NOMO-1 (cell line): Measurements from ENCODE around the gene LRATD1.
"Not testable (repeated sequence)": the region's sequence is repeated elsewhere in the genome, so short reads cannot be mapped to it uniquely, and the experiment has no call there.

Source experiments
- DNase-seq, 2 experiments: peaks; one replicate each; lab custom pipeline; 2025; ENCODE audit not compliant: unreplicated experiment in 2 of 2; lab: John Stamatoyannopoulos, UW

LRATD1 gene, protein sequence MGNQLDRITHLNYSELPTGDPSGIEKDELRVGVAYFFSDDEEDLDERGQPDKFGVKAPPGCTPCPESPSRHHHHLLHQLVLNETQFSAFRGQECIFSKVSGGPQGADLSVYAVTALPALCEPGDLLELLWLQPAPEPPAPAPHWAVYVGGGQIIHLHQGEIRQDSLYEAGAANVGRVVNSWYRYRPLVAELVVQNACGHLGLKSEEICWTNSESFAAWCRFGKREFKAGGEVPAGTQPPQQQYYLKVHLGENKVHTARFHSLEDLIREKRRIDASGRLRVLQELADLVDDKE

DNA sequence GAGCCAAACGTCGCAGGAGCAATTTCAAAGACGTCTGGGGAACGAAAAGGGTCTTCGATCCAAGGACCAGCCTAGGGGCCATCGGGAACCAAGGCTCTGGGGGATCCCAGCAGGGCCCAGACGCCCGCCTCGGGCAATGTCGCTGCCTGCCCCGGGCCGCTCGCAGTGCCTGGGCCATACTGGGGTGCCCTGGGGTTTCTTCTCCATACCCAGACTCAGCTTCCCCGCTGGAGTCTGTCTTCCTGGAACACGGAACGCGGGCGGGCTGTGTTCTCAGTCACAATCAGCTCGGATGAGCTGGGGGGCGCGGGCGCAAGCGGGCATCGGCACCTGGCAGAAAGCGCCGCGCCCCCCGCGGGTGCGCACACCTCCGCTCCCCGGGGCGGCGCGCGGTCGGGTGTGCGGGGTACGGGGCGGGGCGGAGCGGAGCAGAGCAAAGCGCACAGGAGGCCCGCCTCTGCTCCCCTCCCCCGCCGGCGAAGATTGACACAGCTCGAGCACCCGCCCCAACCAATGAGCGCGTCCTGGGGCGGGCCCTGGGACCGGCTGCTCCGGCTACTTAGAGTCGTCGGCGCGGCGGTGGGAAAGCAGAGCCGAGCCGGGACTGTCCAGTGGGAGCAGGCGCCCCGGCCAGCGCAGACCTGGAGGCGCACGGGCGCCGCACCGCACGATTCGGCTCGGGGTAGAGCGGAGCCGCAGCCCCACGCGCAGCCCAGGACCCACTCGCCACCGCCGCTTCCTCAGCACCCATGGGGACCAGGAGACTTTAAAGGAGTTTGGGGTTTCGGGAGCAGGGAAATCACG, at the start of gene LRATD1:
LRATD1 (plus strand) TSS at position 585 of the 804 bp plus-strand sequence. CDS start 1,263 bp downstream, outside the sequence.
- no peak for DNase-seq

DNA sequence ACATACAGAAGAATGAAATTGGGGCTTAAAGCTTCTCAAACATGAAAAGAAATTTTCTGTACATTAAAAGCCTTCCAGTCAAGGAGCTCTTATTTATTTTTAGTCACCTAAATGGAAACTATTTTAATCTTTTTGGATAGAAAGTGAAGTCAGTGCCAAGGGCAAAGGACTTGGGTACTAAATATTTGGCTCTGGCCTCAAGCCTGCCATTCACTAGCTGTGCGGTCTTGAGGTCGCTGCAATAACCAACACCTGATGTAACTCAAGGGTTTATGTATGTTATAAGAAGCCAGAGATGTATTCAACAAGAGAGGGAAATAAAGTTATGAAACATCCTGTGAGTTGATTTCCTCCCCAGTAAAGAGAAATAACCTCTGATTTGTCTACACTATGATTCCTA, 49.5 kb upstream of the LRATD1 start:
- no peak for DNase-seq

DNA sequence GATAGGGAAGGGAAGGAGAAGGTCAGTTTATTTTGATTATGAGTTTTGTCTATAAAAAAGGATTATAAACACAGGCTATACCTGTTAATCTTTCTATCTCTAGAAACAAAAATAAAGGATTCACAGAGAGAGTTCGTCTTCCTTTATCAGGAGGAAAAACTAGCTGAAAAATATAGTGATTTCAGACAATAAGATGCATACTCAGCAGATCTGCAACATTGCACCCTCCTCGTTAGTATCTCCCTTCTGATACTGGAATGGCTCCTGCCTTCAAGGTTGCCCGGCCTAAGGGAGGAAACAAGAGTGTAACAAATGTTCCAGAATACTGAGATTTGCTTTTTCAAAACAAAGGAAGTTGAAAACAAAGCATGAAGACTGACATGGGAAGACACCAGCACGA, 48.7 kb upstream of the LRATD1 start:
- DNase-seq, result no peak

DNA sequence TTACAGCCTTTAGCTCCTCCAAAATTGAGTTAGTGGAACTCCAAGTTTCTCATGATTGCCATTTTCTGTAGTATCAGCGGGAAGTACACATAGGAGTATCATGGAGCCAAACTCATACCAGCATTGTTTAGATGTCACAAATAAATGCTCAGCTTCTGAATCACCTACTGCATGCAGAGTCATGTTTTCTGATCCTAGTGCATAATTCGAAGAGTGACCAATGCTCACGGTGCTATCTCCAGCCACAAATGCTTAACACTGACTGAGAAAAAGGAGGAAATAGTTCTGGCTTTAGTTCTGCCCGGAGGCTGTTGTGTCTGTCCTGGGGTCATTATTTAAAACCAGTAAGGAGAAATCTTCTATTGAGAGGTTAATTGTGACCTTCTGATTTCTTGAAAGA, 45.4 kb upstream of the LRATD1 start:
- DNase-seq, result no peak

DNA sequence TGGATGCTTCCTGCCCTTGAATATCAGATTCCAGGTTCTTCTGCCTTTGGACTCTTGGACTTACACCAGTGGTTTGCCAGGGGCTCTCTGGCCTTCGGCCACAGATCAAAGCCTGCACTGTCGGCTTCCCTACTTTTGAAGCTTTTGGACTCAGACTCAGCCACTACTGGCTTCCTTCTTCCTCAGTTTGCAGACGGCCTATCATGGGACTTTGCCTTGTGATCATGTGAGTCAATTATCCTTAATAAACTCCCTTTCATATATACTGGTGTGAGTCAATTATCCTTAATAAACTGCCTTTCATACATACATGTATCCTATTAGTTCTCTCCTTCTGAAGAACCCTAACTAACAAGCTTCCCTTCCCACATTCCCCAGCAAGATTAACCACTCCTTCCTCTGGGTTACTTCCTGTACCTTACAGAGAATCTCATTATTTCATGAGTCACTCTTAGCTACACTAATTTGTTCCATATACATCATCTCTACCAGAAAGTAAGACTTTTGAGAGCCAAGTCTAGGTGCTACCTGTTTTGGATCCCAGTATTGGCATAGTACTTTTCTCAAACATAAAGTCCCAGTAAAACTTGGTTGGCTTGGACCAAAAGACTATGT, 31.3 kb upstream of the LRATD1 start:
- DNase-seq, result no peak

DNA sequence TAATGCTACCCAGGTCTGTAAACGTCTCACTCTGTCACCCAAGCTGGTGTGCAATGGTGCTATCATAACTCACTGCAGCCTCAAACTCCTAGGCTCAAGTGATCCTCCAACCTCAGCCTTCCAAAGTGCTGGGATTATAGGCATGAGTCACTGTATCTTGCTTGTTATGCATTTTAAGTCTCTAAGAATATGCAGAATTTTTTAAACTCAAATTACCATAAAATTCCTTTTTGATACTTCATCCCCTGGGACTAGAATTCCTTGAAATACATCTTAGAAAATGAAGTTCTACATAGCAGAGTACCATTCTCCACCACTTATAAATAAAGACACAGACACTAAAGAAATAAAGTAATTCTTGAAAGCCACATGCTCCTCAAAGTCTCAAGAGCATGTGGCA, 30.2 kb upstream of the LRATD1 start:
- no peak for DNase-seq

DNA sequence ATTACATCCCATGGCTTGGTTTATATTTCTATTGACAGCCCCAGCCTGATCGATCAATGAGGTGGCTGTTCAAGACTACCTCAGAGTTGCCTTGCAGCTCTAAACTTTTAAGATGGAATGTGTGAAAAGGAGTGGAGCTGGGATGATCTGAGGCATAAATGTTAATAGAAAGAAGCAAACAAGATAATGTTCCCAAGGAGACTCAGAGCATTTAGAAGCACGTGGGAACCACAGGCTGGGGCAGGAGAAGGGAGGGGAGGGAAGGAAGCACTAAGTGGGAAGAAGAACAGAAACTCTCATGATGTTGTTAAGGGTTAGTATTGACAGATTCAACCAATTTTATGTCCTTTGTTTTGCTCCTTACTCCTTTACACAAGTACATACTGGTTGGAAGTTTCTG, 28.8 kb upstream of the LRATD1 start:
- DNase-seq, result no peak

DNA sequence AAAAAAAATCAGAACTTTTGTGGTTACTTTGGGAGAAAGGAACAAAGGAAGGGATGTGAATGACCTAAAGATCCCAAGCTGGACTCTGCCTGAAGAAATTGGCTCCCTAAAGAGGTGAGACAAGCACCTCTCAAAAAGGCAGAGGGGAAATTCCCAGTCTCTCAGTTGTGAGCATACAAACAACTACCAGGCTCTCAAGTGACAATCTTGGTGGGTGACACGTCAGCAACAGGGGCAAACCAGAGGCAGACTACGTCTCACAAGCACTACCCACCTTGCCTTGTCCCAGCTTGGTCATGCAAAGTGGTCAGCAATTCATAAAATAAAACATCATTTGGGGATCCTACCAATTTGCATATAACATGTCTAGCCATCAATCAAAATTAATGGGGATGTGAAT, 24.3 kb upstream of the LRATD1 start:
- DNase-seq, result no peak

DNA sequence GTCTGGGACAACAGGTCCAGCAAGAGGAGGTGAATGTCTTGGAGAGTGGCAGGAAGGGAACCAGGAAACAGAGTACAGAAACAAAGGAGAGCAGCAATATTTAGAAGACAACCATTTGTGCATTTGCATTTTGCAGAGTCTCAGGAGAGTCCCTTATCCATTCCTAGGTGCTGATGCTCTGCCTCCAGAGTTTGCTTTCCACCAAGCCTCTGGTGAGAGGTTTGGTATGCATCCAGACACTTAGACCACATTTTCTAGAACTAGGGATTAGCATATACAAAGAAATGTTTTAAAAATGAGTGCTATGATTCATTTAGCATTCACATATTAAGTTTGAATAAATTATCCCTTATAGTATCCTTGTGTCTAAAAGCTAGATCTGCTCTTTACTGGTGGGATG, 18.5 kb upstream of the LRATD1 start:
- no peak for DNase-seq

DNA sequence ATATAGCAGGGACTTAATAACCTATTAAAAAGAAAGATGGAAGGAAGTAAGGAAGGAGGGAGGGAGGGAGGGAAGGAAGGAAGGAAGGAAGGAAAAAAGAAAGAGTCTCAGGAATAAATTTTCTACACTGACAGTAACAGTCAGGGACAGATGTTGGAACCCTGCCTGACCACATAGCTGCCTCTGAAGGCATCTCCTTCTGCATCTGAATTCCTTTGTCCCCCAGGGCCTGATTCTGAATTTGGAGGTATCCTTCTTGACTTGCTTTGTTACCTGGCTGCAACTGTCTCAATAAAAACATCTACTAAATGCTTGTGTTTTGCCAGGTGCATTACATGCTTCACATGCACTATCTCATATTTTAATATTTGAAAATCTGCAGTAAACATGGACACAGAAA, 17.4 kb upstream of the LRATD1 start:
- DNase-seq, result no peak

DNA sequence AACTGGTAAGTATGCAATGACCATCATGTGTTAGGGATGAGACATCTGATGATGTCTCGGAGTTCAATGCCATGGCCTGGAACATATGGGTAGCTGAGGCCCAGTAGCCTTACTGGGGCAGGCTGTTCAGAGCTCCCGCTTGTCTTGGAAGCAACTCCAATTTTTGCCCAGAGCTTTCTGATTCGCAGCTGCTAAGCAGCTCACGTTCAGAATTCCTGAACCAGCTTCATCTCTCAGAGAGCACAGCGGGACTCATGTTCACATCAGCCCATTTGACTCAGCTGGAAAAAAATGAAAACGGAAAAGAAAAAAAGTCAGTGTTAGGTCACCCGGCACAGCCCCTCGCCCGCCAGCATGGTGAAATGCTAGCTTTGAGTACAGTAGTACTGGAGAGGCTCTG, 16.8 kb upstream of the LRATD1 start:
- no peak for DNase-seq

DNA sequence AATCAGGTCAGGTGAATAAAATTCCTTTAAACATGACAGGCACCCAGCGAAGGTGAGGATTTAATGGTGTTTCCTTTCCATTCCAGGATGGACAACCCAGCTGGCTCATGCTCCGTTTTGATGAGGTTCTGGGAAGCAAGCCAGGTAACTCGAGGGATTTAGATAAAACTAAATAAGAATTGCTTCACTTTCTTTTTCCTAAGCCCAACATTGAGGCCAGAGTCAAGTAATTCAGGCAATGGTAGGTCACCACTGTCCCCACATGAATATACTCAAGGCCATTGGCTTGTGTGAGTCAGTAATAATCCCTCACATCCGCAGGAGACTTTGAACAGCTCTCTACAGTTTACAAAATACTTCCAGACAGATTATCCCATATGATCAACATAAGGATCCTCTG, 16.2 kb upstream of the LRATD1 start:
- no peak for DNase-seq

DNA sequence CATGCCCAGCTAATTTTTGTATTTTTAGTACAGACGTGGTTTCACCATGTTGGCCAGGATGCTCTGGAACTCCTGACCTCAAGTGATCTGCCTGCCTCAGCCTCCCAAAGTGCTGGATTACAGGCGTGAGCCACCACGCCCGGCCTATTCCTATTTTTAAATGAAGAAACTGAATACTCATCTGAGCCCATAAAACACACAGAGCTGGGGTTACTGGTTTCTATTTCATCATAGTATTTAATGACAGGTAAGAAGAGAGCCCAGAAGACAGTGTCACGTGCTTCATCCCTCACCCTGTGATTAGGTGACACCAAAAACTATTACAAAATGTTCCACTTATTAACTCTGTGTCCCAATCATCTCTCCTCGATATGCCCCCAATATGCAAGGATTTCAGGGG, 15.6 kb upstream of the LRATD1 start:
- DNase-seq, result no peak

DNA sequence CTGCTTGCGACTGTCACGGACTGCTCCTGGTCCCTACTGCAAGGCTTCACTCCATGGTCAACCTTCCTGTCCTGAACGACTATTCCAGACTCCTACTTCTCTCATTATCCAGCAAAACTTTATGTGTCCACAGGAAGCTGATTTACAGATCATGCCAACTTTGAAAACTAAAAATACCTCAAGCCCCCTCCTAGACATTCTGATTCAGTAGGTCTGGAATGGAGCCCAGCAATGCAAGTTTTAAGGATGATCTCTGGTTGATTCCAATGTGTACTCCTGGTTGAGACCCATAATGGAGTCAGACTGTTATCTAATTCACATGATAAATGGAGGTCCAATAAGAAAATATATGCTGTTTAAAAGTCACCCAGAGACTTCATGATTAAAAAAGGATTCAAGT, 13.1 kb upstream of the LRATD1 start:
- DNase-seq, result no peak

DNA sequence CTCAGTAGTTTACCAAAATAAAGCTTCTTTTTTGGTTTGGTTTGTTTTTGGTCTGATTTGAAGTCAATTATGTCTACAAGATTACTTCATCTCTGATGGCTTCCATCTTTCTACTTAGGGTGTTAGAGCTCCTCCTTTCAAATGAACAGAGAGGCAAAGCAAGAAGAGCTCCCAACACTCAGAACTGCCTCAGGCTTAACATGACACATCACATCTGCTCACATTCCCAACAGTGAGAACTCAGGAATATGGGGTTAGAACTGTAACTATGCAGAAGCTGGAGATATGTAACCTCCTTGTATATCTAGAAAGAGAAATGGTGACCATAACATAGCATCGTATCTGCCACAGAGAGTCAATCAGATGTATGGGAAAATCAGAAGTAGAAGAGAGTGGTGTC, 11.4 kb upstream of the LRATD1 start:
- no peak for DNase-seq

DNA sequence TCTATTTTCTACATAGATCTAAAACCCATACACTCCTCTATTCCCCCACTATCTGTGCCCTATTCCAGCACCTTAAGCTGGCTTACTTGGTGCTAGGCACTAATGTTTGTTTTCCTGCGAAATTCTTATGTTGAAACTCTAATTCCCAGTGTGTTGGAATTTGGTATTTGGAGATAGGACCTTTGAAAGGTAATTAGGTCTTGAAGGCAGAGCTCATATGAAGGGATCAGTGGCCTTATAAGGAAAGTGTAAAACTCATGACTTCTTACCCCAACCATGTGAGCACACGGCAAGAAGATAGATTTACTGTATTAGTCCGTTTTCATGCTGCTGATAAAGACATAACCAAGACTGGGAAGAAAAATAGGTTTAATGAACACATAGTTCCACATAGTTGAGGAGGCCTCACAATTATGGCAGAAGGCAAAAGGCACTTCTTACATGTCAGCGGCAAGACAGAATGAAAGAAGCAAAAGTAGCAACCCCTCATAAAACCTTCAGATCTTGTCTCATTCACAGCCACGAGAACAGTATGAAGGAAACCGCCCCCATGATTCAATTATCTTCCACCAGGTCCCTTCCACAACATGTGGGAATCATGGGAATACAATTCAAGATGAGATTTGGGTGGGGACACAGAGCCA, 10.5 kb upstream of the LRATD1 start:
- no peak for DNase-seq

DNA sequence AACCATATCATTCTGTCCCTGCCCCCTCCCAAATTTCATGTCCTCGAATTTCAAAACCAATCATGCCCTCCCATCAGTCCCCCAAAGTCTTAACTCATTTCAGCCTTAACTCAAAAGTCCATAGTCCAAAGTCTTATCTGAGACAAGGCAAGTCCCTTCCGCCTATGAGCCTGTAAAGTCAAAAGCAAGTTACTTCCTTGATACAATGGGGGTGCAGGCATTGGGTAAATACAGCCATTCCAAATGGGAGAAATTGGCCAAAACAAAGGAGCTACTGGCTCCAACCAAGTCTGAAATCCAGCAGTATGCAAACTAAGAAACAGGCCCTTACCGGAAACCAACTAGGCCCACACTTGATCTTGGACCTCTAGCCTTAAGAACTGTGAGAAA, 10.0 kb upstream of the LRATD1 start:
- DNase-seq, result not testable (repeated sequence)

DNA sequence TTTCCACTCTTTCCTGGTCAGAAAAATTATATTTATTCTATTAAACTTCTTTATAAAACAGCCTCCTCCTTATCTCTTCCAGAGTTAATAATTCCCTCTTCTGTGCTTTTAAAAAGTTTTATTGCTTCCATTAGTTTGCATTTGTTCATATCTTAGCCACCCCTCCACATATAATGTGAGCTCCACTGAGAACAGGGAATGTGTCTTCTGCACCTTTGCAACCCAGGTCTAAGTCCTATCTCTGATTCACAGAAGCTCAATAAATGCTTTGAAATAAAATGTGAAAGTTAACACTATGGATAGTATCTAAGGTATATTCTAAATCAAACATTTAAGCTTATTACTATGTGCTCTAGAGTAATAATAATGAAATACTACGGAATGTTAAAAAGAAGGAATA, 9.3 kb upstream of the LRATD1 start:
- DNase-seq, result no peak

DNA sequence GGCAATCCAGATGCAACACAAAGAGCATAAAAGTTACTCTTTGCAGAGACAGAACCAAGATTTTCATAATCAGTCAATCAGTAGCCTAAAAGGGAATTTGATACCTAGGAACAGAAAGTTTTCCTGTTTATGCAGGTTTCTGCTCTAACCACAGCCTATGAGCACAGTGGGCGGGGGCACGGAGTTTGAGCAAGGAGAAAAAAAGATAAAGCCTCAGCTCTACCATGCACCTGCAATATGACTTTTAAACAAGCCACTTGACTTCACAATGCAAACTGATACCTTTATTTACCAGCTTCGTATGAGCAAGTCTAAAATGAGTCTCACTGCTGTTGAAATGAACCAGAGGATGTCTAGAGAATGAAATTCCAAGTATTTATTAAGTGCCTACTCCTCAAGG, 5.6 kb upstream of the LRATD1 start:
- DNase-seq, result no peak

DNA sequence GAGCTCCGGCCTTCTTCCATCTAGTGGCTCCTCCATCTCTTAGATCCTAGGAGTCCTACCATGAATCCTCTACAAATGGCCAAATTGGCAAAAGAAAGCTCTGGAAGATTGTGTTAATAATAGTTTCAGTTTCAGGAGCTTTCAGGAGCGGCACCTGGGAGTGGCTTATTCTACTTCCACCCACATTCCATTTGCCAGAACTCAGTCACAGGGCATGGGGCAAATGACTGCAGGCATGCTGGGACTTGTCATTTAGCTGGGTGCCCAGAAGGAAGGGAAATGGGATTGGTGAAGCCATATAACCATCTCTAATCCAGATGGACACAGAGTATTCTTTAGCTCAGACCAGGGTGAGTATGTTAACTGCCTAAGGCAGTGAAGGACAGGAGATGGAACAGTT, 3.6 kb upstream of the LRATD1 start:
- no peak for DNase-seq

DNA sequence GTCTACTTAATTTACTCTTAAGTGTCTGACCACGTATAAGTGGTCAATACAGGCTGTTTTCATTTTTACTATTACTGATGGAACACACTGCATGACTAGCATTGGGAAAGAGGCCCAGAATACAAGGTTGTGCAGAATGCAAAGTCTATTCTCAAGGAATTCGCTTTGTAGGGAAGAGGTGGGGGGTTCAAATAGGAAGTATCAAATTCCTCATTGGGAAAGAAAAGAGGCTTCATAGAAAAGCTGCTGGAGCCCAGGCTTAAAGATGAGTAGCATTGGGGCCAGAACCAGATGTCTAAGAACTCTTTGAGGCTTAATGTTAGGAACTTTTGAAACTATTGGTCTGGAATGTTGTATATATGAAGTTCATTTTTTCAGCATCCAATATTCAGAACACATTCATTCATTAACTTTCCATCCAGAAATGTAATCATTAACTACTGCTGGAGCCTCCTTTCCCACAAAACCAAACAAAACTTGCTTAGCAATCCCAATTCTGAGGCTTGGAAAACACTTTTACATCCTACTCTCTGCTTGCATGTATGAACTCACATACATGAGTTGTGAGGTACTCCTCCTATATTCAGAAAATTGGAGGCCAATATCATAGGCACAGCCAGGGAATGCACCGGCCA, 994 bp upstream of the LRATD1 start:
- no peak for DNase-seq
